Neural cell (in vitro differentiated cells): ENCODE results near the gene ZFYVE28. TPM values are rescaled to one million over a fixed set of nuclear protein-coding genes. Genes with fewer than 3 reads are reported as not detected.

Experiments used
- H2AFZ ChIP-seq: fragments of 200-600, 300-800 bp; sonication (generic), shearing (Covaris generic); 2 replicates; pipeline ENCODE4 v1.6.0; 2014; ENCODE audit warnings: low read depth, mild to moderate bottlenecking, antibody characterized with exemption, low read length, moderate library complexity
- H3F3A ChIP-seq: fragments of 200-600 bp; shearing (Covaris generic); 2 replicates; pipeline ENCODE4 v1.6.1; 2016; ENCODE audit warnings: mild to moderate bottlenecking, moderate library complexity, mixed read lengths, antibody characterized with exemption, low read length; ENCODE audit not compliant: insufficient read depth, poor library complexity, severe bottlenecking
- H3K27ac ChIP-seq: fragments of 200-600, 300-800 bp; sonication (generic), shearing (Covaris generic); 2 replicates; pipeline ENCODE4 v1.5.1; 2014; ENCODE audit warnings: mild to moderate bottlenecking, low read length, moderate library complexity
- H3K27me3 ChIP-seq: fragments of 300-800, 200-600 bp; sonication (generic), shearing (Covaris generic); 2 replicates; pipeline ENCODE4 v1.6.0; 2014; ENCODE audit warnings: mild to moderate bottlenecking, low read depth, low read length, moderate library complexity; ENCODE audit not compliant: insufficient read depth
- H3K36me3 ChIP-seq: fragments of 300-800, 200-600 bp; sonication (generic), shearing (Covaris generic); 2 replicates; pipeline ENCODE4 v1.5.1; 2014; ENCODE audit warnings: mild to moderate bottlenecking, antibody characterized with exemption, low read length, moderate library complexity; ENCODE audit not compliant: insufficient read depth
- H3K4me2 ChIP-seq: fragments of 300-800, 200-600 bp; sonication (generic), shearing (Covaris generic); 2 replicates; pipeline ENCODE4 v1.6.0; 2014; ENCODE audit warnings: mild to moderate bottlenecking, low read length
- H3K4me3 ChIP-seq: fragments of 300-800, 200-600 bp; sonication (generic), shearing (Covaris generic); 2 replicates; pipeline ENCODE4 v1.5.1; 2014; ENCODE audit warnings: mild to moderate bottlenecking, low read length, moderate library complexity
- H3K79me2 ChIP-seq: fragments of 200-600 bp; shearing (Covaris generic); replicated peaks from 2 replicates; pipeline ENCODE4 v1.6.0; 2014; ENCODE audit warnings: mild to moderate bottlenecking, low read length, moderate library complexity; ENCODE audit not compliant: insufficient read depth
- H3K9ac ChIP-seq: fragments of 300-800, 200-600 bp; sonication (generic), shearing (Covaris generic); 2 replicates; pipeline ENCODE4 v1.6.1; 2016; ENCODE audit warnings: mild to moderate bottlenecking, low read length, mixed read lengths
- H3K9me2 ChIP-seq: fragments of 200-600 bp; shearing (Covaris generic); 2 replicates; pipeline ENCODE4 v1.6.1; 2016; ENCODE audit warnings: mild to moderate bottlenecking, low read length, mixed read lengths; ENCODE audit not compliant: insufficient read depth
- H3K9me3 ChIP-seq: fragments of 200-600, 300-800 bp; sonication (generic), shearing (Covaris generic); 2 replicates; pipeline ENCODE4 v1.6.1; 2016; ENCODE audit warnings: mild to moderate bottlenecking, mixed run types, low read length, moderate library complexity, mixed read lengths
- H4K20me1 ChIP-seq: fragments of 200-600 bp; shearing (Covaris generic); 2 replicates; pipeline ENCODE4 v1.6.1; 2016; ENCODE audit warnings: mild to moderate bottlenecking, mixed run types; ENCODE audit not compliant: insufficient read depth
- EP300 ChIP-seq: fragments of 450-650 bp; conservative IDR thresholded peaks from 2 replicates; pipeline ENCODE4 v1.6.1; 2014; ENCODE audit warnings: antibody characterized with exemption, mild to moderate bottlenecking, moderate library complexity; ENCODE audit not compliant: poor library complexity, severe bottlenecking
- EZH2 ChIP-seq: fragments of 200-600, 300-800 bp; shearing (Covaris generic), sonication (generic); IDR thresholded peaks from 2 replicates; pipeline ENCODE4 v1.6.1; 2014; ENCODE audit warnings: antibody characterized with exemption, low read length, borderline replicate concordance, mild to moderate bottlenecking; ENCODE audit not compliant: insufficient read depth, poor library complexity, severe bottlenecking
- MXI1 ChIP-seq: fragments of 450-650 bp; conservative IDR thresholded peaks from 2 replicates; pipeline ENCODE4 v1.6.1; 2014; ENCODE audit warnings: antibody characterized with exemption, mild to moderate bottlenecking; ENCODE audit not compliant: poor library complexity, severe bottlenecking
- POLR2AphosphoS5 ChIP-seq: IDR thresholded peaks from 2 replicates; pipeline ENCODE4 v1.6.1; 2012
- RAD21 ChIP-seq: fragments of 450-650 bp; conservative IDR thresholded peaks from 2 replicates; pipeline ENCODE4 v1.6.1; 2014; ENCODE audit warnings: antibody characterized with exemption, mild to moderate bottlenecking, moderate library complexity
- REST ChIP-seq: IDR thresholded peaks from 2 replicates; pipeline ENCODE4 v1.6.1; 2012; ENCODE audit warnings: borderline replicate concordance
- SMC3 ChIP-seq: fragments of 450-650 bp; conservative IDR thresholded peaks from 2 replicates; pipeline ENCODE4 v1.6.1; 2014; ENCODE audit warnings: antibody characterized with exemption, mild to moderate bottlenecking, moderate library complexity; ENCODE audit not compliant: poor library complexity
- TAF1 ChIP-seq: IDR thresholded peaks from 2 replicates; pipeline ENCODE4 v1.6.1; 2012; ENCODE audit warnings: low read depth
- polyA plus RNA-seq: library from polyadenylated mRNA; depleted of rRNA; stranded (reverse); fragments of >200 nt; gene quantifications from 2 replicates; pipeline ENCODE4 v1.2.3, GENCODE V29; 2014
- TF ChIP-seq, protein P1 (sequence below): fragments of 450-650 bp; IDR thresholded peaks from 2 replicates; pipeline ENCODE4 v1.5.1; 2014; ENCODE audit warnings: antibody characterized with exemption, mild to moderate bottlenecking, moderate library complexity; ENCODE audit not compliant: poor library complexity, severe bottlenecking

Gene ZFYVE28
- polyA plus RNA-seq, 1 donor from 2014 or later = 2.4 TPM

DNA sequence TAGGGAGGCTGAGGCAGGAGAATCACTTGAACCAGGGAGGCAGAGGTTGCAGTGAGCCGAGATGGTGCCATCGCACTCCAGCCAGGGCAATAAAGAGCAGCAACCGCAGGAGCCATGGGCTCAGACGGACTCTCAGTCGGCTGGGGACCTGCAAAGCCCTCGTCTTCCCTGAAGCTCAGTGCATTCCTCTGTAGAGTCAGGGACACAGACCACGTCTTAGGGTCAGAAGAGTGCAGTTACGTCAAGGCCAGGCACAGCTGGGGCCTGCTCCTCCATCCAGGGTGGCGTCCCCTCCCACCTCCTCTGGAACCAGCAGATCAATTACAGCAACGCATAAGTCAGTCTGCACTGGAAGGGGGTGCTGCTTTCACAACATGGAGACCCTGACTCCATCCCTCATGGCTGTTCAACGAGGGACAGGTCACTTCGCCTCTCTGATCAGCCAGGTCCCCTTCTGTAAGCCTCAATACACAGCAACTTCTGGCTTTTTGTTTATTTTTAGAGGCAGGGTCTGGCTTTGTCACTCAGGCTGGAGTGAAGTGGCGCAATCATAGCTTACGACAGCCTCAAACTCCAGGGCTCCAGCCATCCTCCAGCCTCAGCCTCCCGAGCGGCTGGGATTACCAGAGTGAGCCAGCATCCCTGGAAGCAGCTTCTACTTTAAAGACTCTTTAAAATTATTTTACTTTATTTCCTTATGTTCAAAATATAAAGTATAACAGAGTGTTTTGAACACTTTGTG, 76.4 kb downstream of the ZFYVE28 start:
- Histone ChIP-seq H3K27ac (no peak overlapping the region), H3K4me3 (no peak overlapping the region), H3K9me2 (no peaks in the 10 kb centered on the region)

DNA sequence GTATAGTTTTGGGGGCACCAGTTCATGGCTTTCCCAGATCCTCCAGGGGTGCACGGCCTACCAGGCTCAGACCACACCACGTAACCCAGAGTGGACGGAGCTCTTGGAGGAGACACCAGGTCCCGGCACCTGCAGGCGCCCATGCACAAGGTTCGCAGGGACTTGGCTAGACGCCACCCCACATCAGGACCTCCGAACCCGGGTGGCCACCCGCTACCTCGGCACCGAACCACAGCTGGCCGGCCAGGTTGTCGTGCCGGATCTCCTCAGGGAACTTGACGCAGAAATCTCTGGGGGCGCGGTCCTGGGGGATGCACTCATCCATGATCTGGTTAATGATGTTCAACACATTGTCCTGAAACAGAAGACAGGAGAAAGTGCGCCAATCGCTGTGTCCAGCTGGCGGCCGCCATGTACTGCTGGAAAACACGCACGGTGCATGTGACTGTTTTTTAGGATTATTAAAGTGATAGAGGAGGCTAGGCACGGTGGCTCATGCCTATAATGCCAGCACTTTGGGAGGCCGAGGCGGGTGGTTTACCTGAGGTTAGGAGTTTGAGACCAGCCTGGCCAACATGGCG, 77.1 kb downstream of the ZFYVE28 start:
- Histone ChIP-seq H3K4me2 (no peak overlapping the region), H3K79me2 (no peaks in the 10 kb centered on the region), H3K4me3 (no peak overlapping the region), H4K20me1 (no peaks in the 10 kb centered on the region), H3K36me3 (no peaks in the 10 kb centered on the region), H3K9me3 (no peaks in the 10 kb centered on the region), H3K9me2 (no peaks in the 10 kb centered on the region), H3K9ac (no peak overlapping the region), H3K27ac (no peak overlapping the region), H3F3A (no peaks in the 10 kb centered on the region), H3K27me3 (no peaks in the 10 kb centered on the region), H2AFZ (no peak overlapping the region)
- TF ChIP-seq POLR2AphosphoS5 = no peak

More for the DNA sequence above, 76.4 kb downstream of the ZFYVE28 start:
- H3K27me3 ChIP-seq = no peaks in the 10 kb centered on the region
- no peak overlapping the region for H3K9ac ChIP-seq
- no peaks in the 10 kb centered on the region for H3K9me3 ChIP-seq
- TF ChIP-seq EZH2 (no peak), SMC3 (no peak), MXI1 (no peak), REST (no peak), EP300 (no peak), RAD21 (no peak), TAF1 (no peak), POLR2AphosphoS5 (no peak)
- TF ChIP-seq, protein P1, sequence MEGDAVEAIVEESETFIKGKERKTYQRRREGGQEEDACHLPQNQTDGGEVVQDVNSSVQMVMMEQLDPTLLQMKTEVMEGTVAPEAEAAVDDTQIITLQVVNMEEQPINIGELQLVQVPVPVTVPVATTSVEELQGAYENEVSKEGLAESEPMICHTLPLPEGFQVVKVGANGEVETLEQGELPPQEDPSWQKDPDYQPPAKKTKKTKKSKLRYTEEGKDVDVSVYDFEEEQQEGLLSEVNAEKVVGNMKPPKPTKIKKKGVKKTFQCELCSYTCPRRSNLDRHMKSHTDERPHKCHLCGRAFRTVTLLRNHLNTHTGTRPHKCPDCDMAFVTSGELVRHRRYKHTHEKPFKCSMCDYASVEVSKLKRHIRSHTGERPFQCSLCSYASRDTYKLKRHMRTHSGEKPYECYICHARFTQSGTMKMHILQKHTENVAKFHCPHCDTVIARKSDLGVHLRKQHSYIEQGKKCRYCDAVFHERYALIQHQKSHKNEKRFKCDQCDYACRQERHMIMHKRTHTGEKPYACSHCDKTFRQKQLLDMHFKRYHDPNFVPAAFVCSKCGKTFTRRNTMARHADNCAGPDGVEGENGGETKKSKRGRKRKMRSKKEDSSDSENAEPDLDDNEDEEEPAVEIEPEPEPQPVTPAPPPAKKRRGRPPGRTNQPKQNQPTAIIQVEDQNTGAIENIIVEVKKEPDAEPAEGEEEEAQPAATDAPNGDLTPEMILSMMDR = no peak
- no peaks in the 10 kb centered on the region for H3F3A ChIP-seq
- H3K79me2 ChIP-seq = no peaks in the 10 kb centered on the region
- no peak overlapping the region for H3K4me2 ChIP-seq
- H4K20me1 ChIP-seq = no peaks in the 10 kb centered on the region
- no peak overlapping the region for H2AFZ ChIP-seq
- H3K36me3 ChIP-seq = no peaks in the 10 kb centered on the region
